Fibroblast of lung (primary cell): ENCODE data around the gene PKP3. TPM values are rescaled to one million over a fixed set of nuclear protein-coding genes. Genes with fewer than 3 reads are reported as not detected.
A peak's percentile ranks its signal among the peaks of the same experiment; 100 is the strongest.
"Not testable (repeated sequence)": the region's sequence is repeated elsewhere in the genome, so short reads cannot be mapped to it uniquely, and the experiment has no call there.

Experiments
- DNase-seq, 2 donors: peaks; one replicate each; pipeline versions ENCODE4 v3.0.0 to v3.0.0-alpha.2; 2010; ENCODE audit warnings: low read depth in 2 of 2
- H2AFZ ChIP-seq: 2 replicates; pipeline ENCODE4 v1.5.1; 2012; ENCODE audit warnings: low read length, control low read depth, inconsistent platforms
- H3K27ac ChIP-seq: 2 replicates; pipeline ENCODE4 v1.5.1; 2011; ENCODE audit warnings: low read length, control low read depth; ENCODE audit not compliant: insufficient read depth
- H3K27me3 ChIP-seq: 2 replicates; pipeline ENCODE4 v1.5.1; 2011; ENCODE audit warnings: mild to moderate bottlenecking, low read length; ENCODE audit not compliant: control insufficient read depth, insufficient read depth
- H3K36me3 ChIP-seq: 2 replicates; pipeline ENCODE4 v1.5.1; 2011; ENCODE audit warnings: low read length; ENCODE audit not compliant: control insufficient read depth, insufficient read depth
- H3K4me1 ChIP-seq: 2 replicates; pipeline ENCODE4 v1.5.1; 2011; ENCODE audit warnings: low read length; ENCODE audit not compliant: control insufficient read depth, insufficient read depth; ENCODE audit errors: extremely low read depth
- H3K4me2 ChIP-seq: 2 replicates; pipeline ENCODE4 v1.5.1; 2011; ENCODE audit warnings: low read length, control low read depth; ENCODE audit not compliant: insufficient read depth; ENCODE audit errors: extremely low read depth
- H3K4me3 ChIP-seq, 4 experiments: fragments of 200-600 bp in 1 of 4; sonication (generic) in 1 of 4; replicated peaks in 1 of 4; 2 replicates each; pipeline ENCODE4 v1.5.1; 2011 to 2016; ENCODE audit warnings: low read length in 4 of 4, low read depth in 3 of 4, mild to moderate bottlenecking in 3 of 4, control low read depth in 2 of 4, inconsistent platforms in 1 of 4, mixed read lengths in 1 of 4; ENCODE audit not compliant: insufficient read depth in 1 of 4; ENCODE audit errors: control extremely low read depth in 1 of 4
- H3K79me2 ChIP-seq: 2 replicates; pipeline ENCODE4 v1.5.1; 2012; ENCODE audit warnings: mild to moderate bottlenecking, low read length, inconsistent platforms; ENCODE audit not compliant: control insufficient read depth, insufficient read depth
- H3K9ac ChIP-seq: 2 replicates; pipeline ENCODE4 v1.5.1; 2011; ENCODE audit warnings: mild to moderate bottlenecking, low read length, control low read depth; ENCODE audit not compliant: insufficient read depth
- H3K9me3 ChIP-seq: 2 replicates; pipeline ENCODE4 v1.5.1; 2012; ENCODE audit warnings: low read depth, low read length; ENCODE audit not compliant: control insufficient read depth, insufficient read depth
- H4K20me1 ChIP-seq: 2 replicates; pipeline ENCODE4 v1.5.1; 2011; ENCODE audit warnings: low read length; ENCODE audit not compliant: control insufficient read depth, insufficient read depth; ENCODE audit errors: extremely low read depth
- CTCF ChIP-seq, 2 donors: IDR thresholded peaks in 1 of 2; conservative IDR thresholded peaks in 1 of 2; 1 replicate in 1 of 2; 2 replicates in 1 of 2; pipeline ENCODE4 v1.5.1; 2011 to 2012; ENCODE audit warnings: low read length in 2 of 2, control low read depth in 1 of 2, inconsistent platforms in 1 of 2, low read depth in 1 of 2, mild to moderate bottlenecking in 1 of 2
- EZH2 ChIP-seq: IDR thresholded peaks from 2 replicates; pipeline ENCODE4 v1.5.1; 2012; ENCODE audit warnings: low read length, control low read depth, mild to moderate bottlenecking; ENCODE audit errors: missing control alignments
- polyA minus RNA-seq: library from RNA; depleted of rRNA, polyadenylated mRNA; stranded (reverse); fragments of >200 nt; gene quantifications from 2 replicates; pipeline ENCODE4 v1.2.3, GENCODE V29; 2011; ENCODE audit warnings: low replicate concordance
- polyA plus RNA-seq, 2 donors: library from polyadenylated mRNA; depleted of rRNA in 1 of 2; stranded (reverse) in 1 of 2; unstranded in 1 of 2; fragments of >200 nt; gene quantifications; 2 replicates each; pipeline ENCODE4 v1.2.1, GENCODE V29; 2011 to 2012; ENCODE audit warnings: missing spikeins in 1 of 2
- total RNA-seq: library from RNA; depleted of rRNA; stranded (reverse); fragments of >200 nt; gene quantifications from 2 replicates; pipeline ENCODE4 v1.2.1, GENCODE V29; 2014

The PKP3 gene
- total RNA-seq (0.26 and 0.83 TPM in 2 replicates), polyA plus RNA-seq (0.17 and 0.24 TPM in 2 replicates), polyA minus RNA-seq (0.15 TPM in 1 of 2 replicates, not detected in the other)
- polyA plus RNA-seq (2012), result 0.38 and 0.84 TPM in 2 replicates

- Histone ChIP-seq H3K9ac (peak within 1 kb of the TSS; percentile 7), H3K27me3 (no peaks in the 10 kb centered on the region), H2AFZ (no peak within 1 kb of the TSS), H3K9me3 (no peaks in the 10 kb centered on the region), H4K20me1 (no peaks in the 10 kb centered on the region), H3K4me3 (no peak within 1 kb of the TSS), H3K4me2 (peak within 1 kb of the TSS; percentile 25), H3K36me3 (no peaks in the 10 kb centered on the region), H3K4me1 (peaks cover 10% of the 10 kb centered on the region), H3K27ac (no peak within 1 kb of the TSS), H3K79me2 (no peaks in the 10 kb centered on the region)
- DNase-seq, result peak; percentile 66 to 67
- TF ChIP-seq EZH2 (no peak), CTCF (conservative IDR thresholded peaks at IDR 0.05 in 1 of 2, IDR thresholded peaks at IDR 0.05 in 1 of 2; ENCODE audit: low read depth in 1 of 2, low read length in 2 of 2) (no peak)
Observed at GRCh38 chr11:394034-394857, at the start of gene PKP3. TSS of gene PKP3 (plus strand) at chr11:394209. CDS start at chr11:394293, 84 bp downstream.

- Histone ChIP-seq H3K4me2 (no peak overlapping the region), H3K9ac (no peak overlapping the region), H3K36me3 (no peaks in the 10 kb centered on the region), H2AFZ (no peak overlapping the region), H3K9me3 (no peaks in the 10 kb centered on the region), H3K27ac (no peak overlapping the region), H4K20me1 (no peaks in the 10 kb centered on the region), H3K4me1 (no peaks in the 10 kb centered on the region), H3K27me3 (no peaks in the 10 kb centered on the region), H3K4me3 (no peak overlapping the region), H3K79me2 (no peaks in the 10 kb centered on the region)
- no peak for TF ChIP-seq EZH2
- TF ChIP-seq CTCF (conservative IDR thresholded peaks at IDR 0.05 in 1 of 2, IDR thresholded peaks at IDR 0.05 in 1 of 2; ENCODE audit: low read depth in 1 of 2, low read length in 2 of 2), result no peak
- no peak for DNase-seq
Observed at GRCh38 chr11:344836-345578, 49.0 kb upstream of the PKP3 start.

GRCh38 chr11:346529-346928 is 47.5 kb upstream of the PKP3 start:
- H3K4me1 ChIP-seq, result no peaks in the 10 kb centered on the region
- H3K36me3 ChIP-seq, result no peaks in the 10 kb centered on the region
- no peaks in the 10 kb centered on the region for H4K20me1 ChIP-seq
- no peak for TF ChIP-seq CTCF (conservative IDR thresholded peaks at IDR 0.05 in 1 of 2, IDR thresholded peaks at IDR 0.05 in 1 of 2; ENCODE audit: low read depth in 1 of 2, low read length in 2 of 2)
- TF ChIP-seq EZH2, result no peak
- no peak for DNase-seq
- H3K9me3 ChIP-seq, result no peaks in the 10 kb centered on the region
- no peaks in the 10 kb centered on the region for H3K79me2 ChIP-seq
- H3K27me3 ChIP-seq, result no peaks in the 10 kb centered on the region
- H3K4me3 ChIP-seq, result no peak overlapping the region
- H3K27ac ChIP-seq, result no peak overlapping the region
- no peak overlapping the region for H3K9ac ChIP-seq
- no peak overlapping the region for H2AFZ ChIP-seq
- no peak overlapping the region for H3K4me2 ChIP-seq

- not testable (repeated sequence) for H3K4me3 ChIP-seq, H3K27ac ChIP-seq, H2AFZ ChIP-seq, H3K27me3 ChIP-seq, H3K9ac ChIP-seq, DNase-seq, H3K4me2 ChIP-seq, H3K36me3 ChIP-seq, H3K79me2 ChIP-seq, H4K20me1 ChIP-seq, H3K4me1 ChIP-seq, H3K9me3 ChIP-seq
Observed at GRCh38 chr11:349270-349954, 44.6 kb upstream of the PKP3 start.
